Stimulated activated CD8-positive, alpha-beta memory T cell treated with anti-CD3 and anti-CD28 coated beads, Interleukin-12 subunit alpha, Interleukin-12 subunit beta, amount 100 ng/mL, for 1 hour (primary cell): ENCODE measurements around the gene ZNF740.

Source experiments
- DNase-seq: peaks from one replicate; pipeline ENCODE4 v3.0.0-alpha.2; 2020; ENCODE audit warnings: low read depth

The ZNF740 gene

DNA sequence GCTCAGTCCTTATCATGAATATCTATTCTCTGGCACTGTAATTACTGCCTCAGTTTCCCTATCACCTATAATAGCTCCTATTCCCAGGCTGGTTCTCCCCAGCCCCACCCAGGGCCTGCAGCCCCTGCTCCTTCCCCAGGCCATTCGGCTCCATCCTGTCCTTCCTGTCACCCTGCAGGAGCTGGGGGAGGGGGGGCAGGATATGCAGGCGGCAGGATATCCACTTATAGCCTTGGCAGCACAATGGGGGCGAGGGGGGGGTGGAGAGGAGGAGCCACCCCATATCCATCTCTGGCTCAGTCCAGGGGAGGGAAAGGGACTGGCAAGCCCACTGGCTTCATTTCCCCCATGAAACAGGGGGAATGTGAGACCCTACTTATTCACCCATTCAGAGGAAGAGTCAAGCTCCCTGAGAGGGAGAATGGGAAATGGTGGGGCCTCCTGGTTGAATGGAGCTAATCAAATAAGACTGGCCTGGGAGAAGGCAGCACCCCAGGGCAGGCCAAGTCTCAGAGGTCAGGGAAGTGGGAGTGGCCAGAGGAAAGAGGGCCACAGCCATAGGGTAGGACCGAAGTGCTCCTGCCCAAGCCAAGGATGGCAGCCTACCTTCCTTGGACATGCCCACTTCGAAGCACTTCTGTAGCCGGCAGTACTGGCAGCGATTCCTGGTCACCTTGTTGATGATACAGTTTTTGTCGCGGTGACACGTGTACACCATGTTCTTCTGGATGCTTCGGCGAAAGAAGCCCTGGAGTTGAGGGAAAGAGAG, 34.3 kb downstream of the ZNF740 start:
- DNase-seq: no peak

GRCh38 chr12:53215497-53215896, 35.0 kb downstream of the ZNF740 start:
- DNase-seq: no peak

GRCh38 chr12:53217051-53217930, 36.8 kb downstream of the ZNF740 start:
- DNase-seq: no peak

DNA sequence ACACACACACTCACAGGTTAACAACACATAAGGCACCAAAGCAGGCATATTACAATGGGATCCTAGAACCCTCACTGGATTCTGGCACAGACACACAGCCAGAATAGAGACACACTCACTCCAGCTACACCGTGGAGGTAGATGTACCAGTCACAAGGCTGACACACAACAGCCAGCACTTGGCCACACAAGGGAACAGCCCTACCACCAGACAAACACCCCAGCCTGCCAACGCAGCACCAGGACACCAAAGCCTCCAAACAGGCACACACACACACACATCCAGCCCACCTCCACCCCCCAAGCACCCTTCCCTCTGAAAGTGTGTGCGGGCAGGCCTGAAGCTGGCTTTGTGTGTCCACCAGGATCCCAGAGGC, 37.4 kb downstream of the ZNF740 start:
- DNase-seq: no peak

- DNase-seq: no peak
Observed at GRCh38 chr12:53218551-53219291, 38.2 kb downstream of the ZNF740 start.

- peak; percentile 48 for DNase-seq
Observed at GRCh38 chr12:53219292-53219955, 38.9 kb downstream of the ZNF740 start.

DNA sequence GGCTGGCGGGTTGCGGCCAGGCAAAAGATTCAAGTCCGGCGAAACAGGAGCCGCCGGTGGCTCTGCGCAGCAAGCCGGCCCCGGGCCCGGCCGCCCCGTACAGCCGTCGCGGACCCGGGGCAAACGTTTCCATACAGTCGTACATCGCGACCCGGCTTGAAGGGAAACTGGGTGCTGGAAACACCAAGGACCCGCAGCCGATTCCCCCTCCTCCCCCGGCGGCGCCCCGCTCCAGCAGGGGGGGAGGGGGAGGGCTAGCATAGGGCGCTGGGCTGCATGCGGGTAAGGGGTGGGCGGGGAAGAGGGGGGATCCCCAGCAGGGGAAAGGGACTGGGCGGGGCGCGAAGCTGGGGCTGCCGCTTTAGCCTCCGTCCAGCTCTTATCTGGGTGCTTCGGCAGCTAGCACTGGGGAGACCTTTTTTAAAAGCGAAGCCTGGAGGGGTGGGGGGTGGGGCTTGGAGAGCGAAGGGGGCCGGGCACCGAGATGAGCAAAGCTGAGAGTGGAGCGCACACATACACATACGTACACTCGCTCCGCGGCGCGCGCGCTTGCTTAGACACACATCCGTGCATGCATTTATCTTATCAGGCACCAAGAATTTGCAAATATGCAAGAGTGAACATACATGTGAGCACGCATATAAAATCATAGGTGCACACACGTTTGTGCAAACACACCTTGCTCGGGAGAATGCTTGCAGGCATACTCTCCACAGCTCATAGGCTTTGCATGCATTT, 39.6 kb downstream of the ZNF740 start:
- DNase-seq: peak; percentile 64

GRCh38 chr12:53220694-53221202, 40.2 kb downstream of the ZNF740 start:
- peak; percentile 56 for DNase-seq

DNA sequence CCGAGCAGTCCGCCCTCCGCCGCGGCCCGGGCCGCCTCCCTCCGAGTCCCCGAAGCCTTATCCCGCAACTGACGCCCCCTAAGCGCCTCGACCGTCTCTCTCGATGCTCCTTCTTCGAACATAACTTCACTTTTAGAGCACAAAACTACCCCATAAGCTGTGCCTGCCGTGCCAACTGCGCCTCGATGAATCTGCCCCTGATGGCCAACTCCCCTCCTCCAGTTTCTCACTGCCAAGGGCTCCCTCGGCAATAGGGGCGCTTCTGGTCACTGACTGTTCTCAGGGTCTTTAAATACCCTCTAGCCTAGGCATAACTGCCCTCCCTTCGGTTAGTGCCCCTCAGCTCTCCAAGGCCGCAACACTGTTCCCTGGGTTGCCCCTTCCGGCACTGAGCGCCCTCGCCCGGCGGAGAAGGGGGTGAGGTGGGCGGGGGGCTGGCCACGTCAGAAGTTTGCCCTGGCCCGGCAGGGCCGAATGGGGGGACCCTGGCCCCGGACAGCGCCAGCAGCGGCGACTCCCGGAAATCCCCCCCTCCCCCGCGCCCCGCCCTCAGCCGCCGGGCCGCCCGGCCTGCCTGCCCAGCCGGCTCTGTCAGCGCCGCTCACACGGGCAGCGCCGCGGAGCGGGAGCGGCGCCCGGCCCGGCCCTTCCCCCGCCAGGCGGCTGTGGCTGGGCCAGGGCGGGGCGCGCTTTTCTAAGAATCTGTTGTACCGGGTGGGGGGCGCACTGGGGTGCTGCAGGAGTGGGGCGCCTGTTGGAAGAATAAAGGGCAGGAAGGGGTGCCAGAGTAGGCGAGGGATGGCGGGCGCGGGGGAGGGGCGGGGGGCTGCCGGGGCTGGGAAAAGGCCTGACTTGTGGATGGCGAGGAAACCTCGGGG, 40.9 kb downstream of the ZNF740 start:
- no peak for DNase-seq

DNA sequence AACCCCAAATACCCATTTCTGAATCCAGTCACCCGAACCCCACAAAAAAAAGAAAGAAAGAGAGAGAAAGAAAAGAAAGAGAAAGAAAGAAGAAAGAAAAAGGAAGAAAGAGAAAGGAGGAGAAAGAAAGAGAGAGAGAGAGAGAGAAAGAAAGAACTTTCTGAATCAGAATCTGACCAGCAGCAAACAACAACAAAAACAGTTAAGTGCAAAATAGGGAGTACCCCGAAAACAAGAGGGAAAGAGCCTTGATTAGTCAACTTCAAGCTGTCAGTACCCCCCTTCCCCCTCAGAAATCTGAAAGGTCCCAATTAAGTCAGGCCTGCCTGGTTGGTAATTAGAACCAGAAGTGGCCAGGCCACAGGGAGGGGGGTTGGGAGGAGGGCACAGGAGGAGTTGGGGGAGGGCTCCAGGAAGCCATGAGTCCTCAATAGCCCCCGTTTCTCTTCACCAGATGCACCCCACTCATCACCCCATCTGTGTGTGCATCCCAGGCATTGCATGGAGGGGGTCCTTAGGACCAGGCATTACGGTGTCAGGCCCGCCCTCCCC, 41.7 kb downstream of the ZNF740 start:
- no peak for DNase-seq

DNA sequence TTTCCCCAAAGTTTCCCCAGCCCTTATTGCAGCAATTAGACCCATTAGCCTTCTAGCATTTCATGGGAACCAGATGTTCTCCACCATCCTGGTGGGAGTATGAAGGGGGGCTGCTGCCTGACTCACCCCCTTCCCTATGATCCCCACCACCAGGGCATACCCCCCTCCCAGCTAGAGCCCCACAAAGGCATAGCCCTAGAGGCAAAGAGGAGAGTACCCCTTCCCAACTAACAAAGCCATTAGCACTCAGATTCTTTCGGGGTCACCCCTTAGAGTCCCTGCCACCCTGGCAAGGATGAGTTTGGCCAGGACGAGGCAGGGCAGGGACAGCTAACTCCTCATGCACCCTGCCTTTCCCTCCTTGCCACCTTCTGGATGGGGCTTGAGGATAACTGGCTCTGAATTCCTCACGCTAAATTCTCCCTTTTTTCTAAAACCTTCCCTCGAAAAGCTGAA, 42.3 kb downstream of the ZNF740 start:
- no peak for DNase-seq

GRCh38 chr12:53223389-53224060, 43.0 kb downstream of the ZNF740 start:
- DNase-seq: no peak

DNA sequence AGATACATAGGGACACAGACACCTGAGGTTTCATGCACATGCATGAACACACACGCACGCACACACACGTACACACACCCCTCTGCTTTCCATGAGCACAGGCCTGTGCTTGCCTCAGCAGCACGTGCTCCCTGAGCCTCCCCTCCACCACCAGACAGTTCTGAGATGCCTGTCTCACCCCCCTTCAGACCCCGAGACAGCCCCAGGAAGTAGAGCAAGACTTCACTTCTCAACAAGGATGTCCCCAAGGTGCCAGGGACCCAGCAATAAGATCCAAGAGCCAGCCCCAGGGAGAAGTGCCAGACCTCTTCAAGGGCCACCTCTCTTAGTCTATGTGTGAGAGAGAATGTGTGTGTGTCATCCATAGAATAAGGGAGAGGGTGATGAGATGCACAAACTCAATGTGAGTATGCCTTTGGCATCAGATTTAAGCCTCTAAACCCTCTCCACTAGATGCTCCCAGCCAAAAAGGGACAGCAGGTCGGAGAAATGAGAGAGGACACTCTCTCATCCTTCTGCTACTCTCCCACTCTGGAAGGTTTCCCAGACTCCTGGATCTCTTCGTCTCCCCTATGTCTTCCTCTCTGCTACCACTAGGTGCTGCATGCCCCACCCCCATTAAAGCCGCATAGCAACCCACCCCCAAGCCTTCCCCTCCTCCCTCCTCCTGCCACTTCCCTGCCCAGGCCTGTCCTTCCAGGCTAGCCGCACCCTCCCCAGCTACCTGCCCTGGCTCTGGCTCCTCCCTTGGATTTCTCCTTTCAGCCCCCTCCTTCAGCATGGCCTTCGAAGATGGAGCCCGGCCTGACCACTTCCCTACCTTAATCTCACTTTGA, 43.8 kb downstream of the ZNF740 start:
- DNase-seq: no peak

DNA sequence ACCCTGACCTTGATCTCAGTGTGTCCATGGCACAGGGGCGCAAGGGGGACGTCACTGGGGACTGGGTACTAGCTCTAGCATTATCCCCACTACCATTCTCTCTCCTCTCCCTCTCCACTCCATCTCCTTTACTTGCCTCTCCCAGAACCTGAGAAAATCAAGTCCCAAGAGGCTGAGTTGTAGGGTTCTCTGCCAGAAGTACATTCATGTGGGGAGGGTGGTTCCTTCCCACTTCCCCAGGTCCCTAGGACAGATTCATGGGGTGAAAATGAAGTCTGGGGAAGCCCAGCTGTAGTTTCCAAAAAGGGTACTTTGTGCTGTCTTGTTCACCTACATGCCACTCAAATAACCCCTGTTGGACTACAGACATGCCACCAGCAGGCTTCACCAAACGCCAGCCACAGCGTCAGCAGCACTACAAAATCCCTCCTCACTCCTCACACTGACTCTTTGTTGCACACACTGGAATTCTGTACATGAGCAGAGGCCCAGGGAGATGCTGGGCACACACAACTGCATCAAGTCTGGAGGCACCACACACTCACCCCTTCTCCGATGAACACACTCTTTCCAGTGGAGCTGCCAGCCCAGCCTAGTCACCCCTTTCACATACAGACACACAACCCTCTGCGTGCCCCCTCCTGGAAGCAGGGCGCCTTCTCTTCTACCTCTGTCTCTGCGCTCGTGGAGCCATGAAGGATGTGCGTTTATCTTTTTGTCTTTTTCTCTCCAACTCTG, 44.5 kb downstream of the ZNF740 start:
- no peak for DNase-seq

GRCh38 chr12:53225635-53226424, 45.3 kb downstream of the ZNF740 start:
- no peak for DNase-seq

DNA sequence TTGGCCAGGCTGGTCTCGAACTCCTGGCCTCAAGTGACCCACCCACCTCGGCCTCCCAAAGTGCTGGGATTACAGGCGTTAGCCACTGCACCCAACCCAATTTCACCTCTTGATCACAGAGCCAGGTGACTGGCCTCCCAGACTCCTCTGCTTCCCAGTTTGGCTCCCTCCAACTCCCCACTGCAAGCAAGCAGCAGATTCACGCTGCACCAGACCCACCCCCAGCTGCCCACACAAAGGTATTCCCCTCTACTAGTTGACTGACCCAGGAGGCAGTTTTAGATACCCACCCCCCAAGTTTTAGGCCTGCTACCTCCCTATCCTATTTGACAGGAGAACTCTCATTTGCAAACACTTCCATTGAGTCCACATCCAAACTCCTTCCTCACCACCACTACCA, 46.3 kb downstream of the ZNF740 start:
- no peak for DNase-seq

GRCh38 chr12:53227341-53227740, 46.8 kb downstream of the ZNF740 start:
- DNase-seq: no peak
